Left ventricle myocardium inferior (tissue), 1 donor: ENCODE results near the gene KRTAP4-11. TPM values are rescaled to one million over a fixed set of nuclear protein-coding genes. Genes with fewer than 3 reads are reported as not detected.
"Not testable (repeated sequence)": the region's sequence is repeated elsewhere in the genome, so short reads cannot be mapped to it uniquely, and the experiment has no call there.

ENCODE experiments used
- DNase-seq: peaks from one replicate; pipeline ENCODE4 v3.0.0-alpha.2; 2020
- H3K27ac ChIP-seq: fragments of 200-600 bp; replicated peaks from 2 replicates; pipeline ENCODE4 v1.8.0; 2021
- H3K27me3 ChIP-seq: fragments of 200-600 bp; 2 replicates; pipeline ENCODE4 v1.8.0; 2021; ENCODE audit warnings: low read depth
- H3K36me3 ChIP-seq: fragments of 200-600 bp; 2 replicates; pipeline ENCODE4 v1.8.0; 2021
- H3K4me1 ChIP-seq: fragments of 200-600 bp; 2 replicates; pipeline ENCODE4 v1.8.0; 2021
- H3K4me3 ChIP-seq: fragments of 200-600 bp; 2 replicates; pipeline ENCODE4 v1.8.0; 2021; ENCODE audit warnings: mild to moderate bottlenecking, moderate library complexity
- H3K9me3 ChIP-seq: fragments of 200-600 bp; replicated peaks from 2 replicates; pipeline ENCODE4 v1.8.0; 2021
- intact Hi-C: fragments of 100-400 bp; cut with micrococcal nuclease; formaldehyde crosslinking; loops from one replicate; pipeline ENCODE4 v1.11.0; 2022
- total RNA-seq: library from RNA; stranded (reverse); fragmentation: NEBNext Ultra II Directional; extraction: Animal tissue kit (Norgen Biotek cat#: 25700); gene quantifications from one replicate; pipeline ENCODE4 v1.2.1, GENCODE V29; 2021
- TF ChIP-seq, protein P1 (sequence below): fragments of 200-600 bp; IDR thresholded peaks from 2 replicates; pipeline ENCODE4 v1.8.0; 2021; ENCODE audit warnings: antibody characterized with exemption, mild to moderate bottlenecking, borderline replicate concordance
- donor health status: DM: no; HTN: yes; CAD: no; lungs with severe emphysema.

The KRTAP4-11 gene
- total RNA-seq, 1 donor from 2014 or later = not detected

DNA sequence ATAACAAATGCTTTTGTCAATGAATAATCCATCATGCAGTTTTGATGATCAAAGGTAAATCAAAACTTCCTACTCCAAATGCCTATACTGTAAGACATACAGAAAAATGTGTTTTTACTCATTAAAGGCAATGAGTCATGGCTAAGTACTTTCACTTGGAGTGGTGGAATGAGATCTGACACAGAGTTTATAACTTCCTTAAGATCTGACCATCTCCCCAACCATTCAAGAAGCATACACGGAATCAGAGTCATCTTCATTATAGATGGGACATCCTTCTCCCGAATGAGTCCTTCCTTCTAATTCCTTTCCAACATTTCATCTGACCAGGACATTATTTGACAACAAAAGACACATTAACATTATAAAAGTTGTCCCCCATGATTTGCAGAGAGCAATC, 34.7 kb downstream of the KRTAP4-11 start:
- H3K36me3 ChIP-seq, DNase-seq, H3K4me3 ChIP-seq, H3K4me1 ChIP-seq, H3K27ac ChIP-seq, intact Hi-C loops, H3K9me3 ChIP-seq: not testable (repeated sequence)
- peaks cover 30% of the 10 kb centered on the region for H3K27me3 ChIP-seq

DNA sequence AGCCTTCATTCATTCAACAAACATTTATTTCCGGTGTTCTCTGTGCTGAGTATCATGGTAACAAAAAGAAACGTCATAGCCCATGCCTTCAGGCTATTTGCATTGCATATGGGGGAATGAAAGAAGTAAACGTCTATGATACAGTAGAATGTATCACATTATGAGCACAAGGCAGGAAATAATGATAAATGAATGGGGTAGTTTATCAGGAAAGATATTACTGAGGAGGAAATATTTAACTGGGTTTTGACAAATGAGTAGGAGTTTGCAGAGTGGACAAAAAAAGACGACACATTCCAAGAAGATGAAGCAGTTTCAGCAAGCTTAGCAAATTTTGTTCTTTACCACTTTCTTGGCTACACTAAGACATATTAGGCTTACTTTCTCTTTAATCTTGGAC, 35.5 kb downstream of the KRTAP4-11 start:
- intact Hi-C loops = no loop called here

DNA sequence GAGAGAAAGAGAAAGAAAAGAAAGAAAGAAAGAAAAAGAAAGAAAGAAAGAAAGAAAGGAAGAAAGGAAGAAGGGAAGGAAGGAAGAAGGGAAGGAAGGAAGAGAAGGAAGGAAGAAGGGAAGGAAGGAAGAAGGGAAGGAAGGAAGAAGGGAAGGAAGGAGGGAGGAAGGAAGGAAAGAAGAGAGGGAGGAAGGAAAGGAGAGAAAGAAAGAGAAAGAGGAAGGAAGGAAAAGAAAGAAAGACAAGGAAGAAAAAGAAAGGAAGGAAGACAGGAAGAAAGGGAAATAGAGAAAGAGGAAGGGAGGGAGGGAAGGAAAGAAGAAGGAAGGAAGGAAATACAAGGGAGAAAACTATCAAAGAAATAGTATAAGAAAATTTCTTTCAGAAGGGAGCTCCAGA, 41.4 kb downstream of the KRTAP4-11 start:
- TF ChIP-seq, protein P1, sequence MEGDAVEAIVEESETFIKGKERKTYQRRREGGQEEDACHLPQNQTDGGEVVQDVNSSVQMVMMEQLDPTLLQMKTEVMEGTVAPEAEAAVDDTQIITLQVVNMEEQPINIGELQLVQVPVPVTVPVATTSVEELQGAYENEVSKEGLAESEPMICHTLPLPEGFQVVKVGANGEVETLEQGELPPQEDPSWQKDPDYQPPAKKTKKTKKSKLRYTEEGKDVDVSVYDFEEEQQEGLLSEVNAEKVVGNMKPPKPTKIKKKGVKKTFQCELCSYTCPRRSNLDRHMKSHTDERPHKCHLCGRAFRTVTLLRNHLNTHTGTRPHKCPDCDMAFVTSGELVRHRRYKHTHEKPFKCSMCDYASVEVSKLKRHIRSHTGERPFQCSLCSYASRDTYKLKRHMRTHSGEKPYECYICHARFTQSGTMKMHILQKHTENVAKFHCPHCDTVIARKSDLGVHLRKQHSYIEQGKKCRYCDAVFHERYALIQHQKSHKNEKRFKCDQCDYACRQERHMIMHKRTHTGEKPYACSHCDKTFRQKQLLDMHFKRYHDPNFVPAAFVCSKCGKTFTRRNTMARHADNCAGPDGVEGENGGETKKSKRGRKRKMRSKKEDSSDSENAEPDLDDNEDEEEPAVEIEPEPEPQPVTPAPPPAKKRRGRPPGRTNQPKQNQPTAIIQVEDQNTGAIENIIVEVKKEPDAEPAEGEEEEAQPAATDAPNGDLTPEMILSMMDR = no peak
- no peak for DNase-seq
- no peak overlapping the region for H3K4me3 ChIP-seq
- no peaks in the 10 kb centered on the region for H3K4me1 ChIP-seq
- H3K36me3 ChIP-seq = no peaks in the 10 kb centered on the region
- H3K27ac ChIP-seq = no peak overlapping the region
- peaks cover 60% of the 10 kb centered on the region for H3K27me3 ChIP-seq
- H3K9me3 ChIP-seq = no peaks in the 10 kb centered on the region
- intact Hi-C loops = no loop called here

More for the DNA sequence above, 35.5 kb downstream of the KRTAP4-11 start:
- no peak overlapping the region for H3K4me3 ChIP-seq
- no peaks in the 10 kb centered on the region for H3K4me1 ChIP-seq
- TF ChIP-seq, protein P1 = no peak
- no peaks in the 10 kb centered on the region for H3K36me3 ChIP-seq
- no peaks in the 10 kb centered on the region for H3K9me3 ChIP-seq
- no peak overlapping the region for H3K27ac ChIP-seq
- H3K27me3 ChIP-seq = peaks cover 35% of the 10 kb centered on the region
- DNase-seq = no peak

DNA sequence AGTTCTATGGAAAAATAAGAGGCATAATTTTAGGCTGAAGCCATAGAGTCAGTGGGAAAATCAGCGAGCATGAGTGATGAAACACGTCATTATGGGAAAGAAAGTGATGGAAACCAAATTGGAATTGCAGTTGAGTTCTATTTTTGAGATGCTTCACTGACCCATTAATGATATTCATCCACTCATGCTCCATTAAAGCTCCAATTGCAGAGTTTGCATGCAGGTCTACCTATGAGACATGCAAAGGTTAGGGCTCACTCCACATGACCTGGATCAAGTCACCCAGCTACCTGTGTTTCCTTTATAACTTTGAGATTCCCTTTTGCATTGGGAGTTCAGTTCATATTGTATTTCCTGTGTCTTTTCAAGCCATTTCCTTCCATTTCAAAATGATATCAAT, 44.5 kb downstream of the KRTAP4-11 start:
- no peaks in the 10 kb centered on the region for H3K9me3 ChIP-seq
- H3K4me3 ChIP-seq = no peak overlapping the region
- no peaks in the 10 kb centered on the region for H3K4me1 ChIP-seq
- no peaks in the 10 kb centered on the region for H3K36me3 ChIP-seq
- no peak overlapping the region for H3K27ac ChIP-seq
- no peak for DNase-seq
- intact Hi-C loops = no loop called here
- TF ChIP-seq, protein P1 = no peak
- H3K27me3 ChIP-seq = peaks cover 47% of the 10 kb centered on the region

DNA sequence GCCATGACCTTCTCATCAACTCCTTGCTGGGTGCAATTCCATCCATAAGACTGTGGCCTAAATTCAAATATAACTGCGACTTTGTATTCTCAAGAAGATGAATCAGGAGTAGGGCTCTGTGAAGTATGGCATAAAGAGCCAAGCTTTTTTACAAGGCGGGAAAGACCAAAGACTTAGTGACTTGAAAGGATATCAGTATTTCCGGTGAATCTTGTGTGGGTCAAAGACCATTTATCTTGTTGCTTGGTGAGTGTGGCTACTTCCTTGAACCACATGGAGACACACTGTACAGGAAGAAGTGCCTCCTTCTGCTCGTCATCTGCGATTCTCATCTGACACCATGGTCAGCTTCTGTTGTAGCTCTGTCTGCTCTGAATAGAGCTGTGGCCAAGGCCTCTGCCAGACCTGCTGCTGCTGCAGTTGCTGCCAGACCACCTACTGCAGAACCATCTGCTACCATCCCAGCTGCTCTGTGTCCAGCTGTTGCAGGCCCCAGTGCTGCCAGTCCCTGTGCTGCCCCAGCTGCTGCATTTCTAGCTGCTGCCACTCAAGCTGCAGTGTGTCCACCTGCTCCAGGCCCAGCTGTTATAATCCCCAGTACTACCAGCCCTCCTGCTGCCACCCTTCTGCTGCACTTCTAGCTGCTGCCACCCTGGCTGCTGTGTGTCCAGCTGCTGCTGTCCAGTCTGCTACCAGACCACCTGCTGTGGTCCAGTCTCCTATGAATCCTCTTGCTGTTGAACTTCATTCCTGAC, 46.4 kb downstream of the KRTAP4-11 start:
- no peak for DNase-seq
- Histone ChIP-seq H3K9me3 (no peaks in the 10 kb centered on the region), H3K27ac (no peak overlapping the region), H3K4me1 (no peaks in the 10 kb centered on the region), H3K4me3 (no peak overlapping the region), H3K36me3 (no peaks in the 10 kb centered on the region), H3K27me3 (peaks cover 34% of the 10 kb centered on the region)
- intact Hi-C loops = no loop called here
- TF ChIP-seq, protein P1 = no peak

DNA sequence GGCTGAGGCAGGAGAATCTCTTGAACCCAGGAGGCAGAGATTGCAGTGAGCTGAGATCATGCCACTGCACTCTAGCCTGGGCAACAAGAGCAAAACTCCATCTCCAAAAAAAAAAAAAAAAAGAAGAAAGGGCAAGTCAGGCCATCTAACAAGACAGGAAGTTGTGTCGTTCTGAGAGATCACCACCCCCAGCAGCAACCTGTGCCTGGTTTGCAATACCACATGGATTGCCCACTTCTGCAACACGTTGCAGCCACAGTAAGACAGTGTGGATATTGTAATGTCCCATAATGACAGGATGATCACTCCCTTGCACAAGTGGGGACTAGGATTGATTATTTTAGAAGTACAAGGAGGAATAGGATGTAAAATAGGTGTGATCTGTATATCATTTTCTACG, 49.1 kb downstream of the KRTAP4-11 start:
- peaks cover 33% of the 10 kb centered on the region for H3K27me3 ChIP-seq
- no peak overlapping the region for H3K27ac ChIP-seq
- no peak for DNase-seq
- H3K4me1 ChIP-seq = no peaks in the 10 kb centered on the region
- H3K9me3 ChIP-seq = no peaks in the 10 kb centered on the region
- no peak overlapping the region for H3K4me3 ChIP-seq
- no peaks in the 10 kb centered on the region for H3K36me3 ChIP-seq
- intact Hi-C loops = no loop called here
- TF ChIP-seq, protein P1 = no peak
